GM18951 (cell line): ENCODE measurements around the gene MYH1.

Source experiments
- POLR2A ChIP-seq: IDR thresholded peaks from 4 replicates; pipeline ENCODE4 v1.6.1; 2011; ENCODE audit warnings: mild to moderate bottlenecking; ENCODE audit not compliant: insufficient read length, insufficient read depth; ENCODE audit errors: extremely low read depth
- in situ Hi-C: fragments of 300-500 bp; cut with MboI; formaldehyde crosslinking; loops from one replicate; pipeline ENCODE4 v1.12.0; 2022; ENCODE audit warnings: low sequenced_read_pairs, mixed read lengths, inconsistent platforms; ENCODE audit not compliant: unreplicated experiment

MYH1 gene

GRCh38 chr17:10460062-10460461 lies 58.3 kb downstream of the MYH1 start:
- in situ Hi-C loops = no loop called here
- no peak for TF ChIP-seq POLR2A

- in situ Hi-C loops = no loop called here
- no peak for TF ChIP-seq POLR2A
These were observed 59.6 kb downstream of the MYH1 start for GRCh38 chr17:10458701-10459100.

GRCh38 chr17:10457952-10458351 lies 60.4 kb downstream of the MYH1 start:
- TF ChIP-seq POLR2A = no peak
- in situ Hi-C loops = no loop called here

- in situ Hi-C loops = no loop called here
- no peak for TF ChIP-seq POLR2A
These were observed 71.1 kb downstream of the MYH1 start for GRCh38 chr17:10447026-10447931.
